Activated CD8-positive, alpha-beta memory T cell treated with anti-CD3 and anti-CD28 coated beads for 4 hours (primary cell): ENCODE results near the gene POU2F3.

Experiments
- DNase-seq, 2 donors: peaks; one replicate each; pipeline ENCODE4 v3.0.0-alpha.2; 2020; ENCODE audit warnings: low read depth in 2 of 2

The POU2F3 gene

GRCh38 chr11:120338107-120338933, 98.4 kb downstream of the POU2F3 start:
- DNase-seq = no peak

- DNase-seq = no peak
Measured at GRCh38 chr11:120339394-120339890, 99.5 kb downstream of the POU2F3 start.

- DNase-seq = no peak
Measured at GRCh38 chr11:120340529-120340928, 100.6 kb downstream of the POU2F3 start.

GRCh38 chr11:120342226-120342625, 102.3 kb downstream of the POU2F3 start:
- DNase-seq = no peak

- no peak for DNase-seq
Measured at GRCh38 chr11:120342678-120343077, 102.7 kb downstream of the POU2F3 start.

GRCh38 chr11:120343429-120343828, 103.5 kb downstream of the POU2F3 start:
- no peak for DNase-seq

- no peak for DNase-seq
Measured at GRCh38 chr11:120344302-120345004, 104.5 kb downstream of the POU2F3 start.

- DNase-seq = no peak
Measured at GRCh38 chr11:120346233-120346632, 106.3 kb downstream of the POU2F3 start.

GRCh38 chr11:120350637-120351036, 110.7 kb downstream of the POU2F3 start:
- no peak for DNase-seq

GRCh38 chr11:120352405-120352804, 112.5 kb downstream of the POU2F3 start:
- DNase-seq = no peak

- no peak for DNase-seq
Measured at GRCh38 chr11:120354068-120354467, 114.1 kb downstream of the POU2F3 start.

- no peak for DNase-seq
Measured at GRCh38 chr11:120354779-120355178, 114.8 kb downstream of the POU2F3 start.

- DNase-seq = no peak
Measured at GRCh38 chr11:120357620-120358019, 117.7 kb downstream of the POU2F3 start.

- no peak for DNase-seq
Measured at GRCh38 chr11:120358729-120359128, 118.8 kb downstream of the POU2F3 start.

- DNase-seq = no peak
Measured at GRCh38 chr11:120363436-120363835, 123.5 kb downstream of the POU2F3 start.

- DNase-seq = no peak
Measured at GRCh38 chr11:120365512-120365911, 125.6 kb downstream of the POU2F3 start.
